WTC11 (cell line): ENCODE data around the gene RIPPLY1. TPM values are rescaled to one million over a fixed set of nuclear protein-coding genes. Genes with fewer than 3 reads are reported as not detected.

Source experiments
- ATAC-seq: fragments of 200-7000 bp; cut with Tn5 transposase; 2 replicates; pipeline ENCODE4 v1.10.0; 2021; ENCODE audit warnings: mild to moderate bottlenecking, moderate library complexity
- Bru-seq: library from RNA; stranded (reverse); fragments of 400-500 nt; gene quantifications from one replicate; lab custom pipeline; 2021; lab: Mats Ljungman, UMichigan
- CTCF ChIA-PET: fragments of 300-600 bp; sonication (Branson Sonifier 250); formaldehyde crosslinking; loops from one replicate; lab custom pipeline; 2021; ENCODE audit warnings: antibody characterized with exemption; lab: Charles Lee
- POLR2A ChIA-PET: fragments of 350-600 bp; sonication (Branson Sonifier 250); formaldehyde crosslinking; loops from one replicate; lab custom pipeline; 2021; ENCODE audit warnings: antibody characterized with exemption; lab: Charles Lee
- DNase-seq: peaks from one replicate; pipeline ENCODE4 v3.0.0; 2021; ENCODE audit warnings: low spot score
- H3K27ac Mint-ChIP-seq: 2 replicates; pipeline ENCODE4 v1.8.0; 2021; ENCODE audit warnings: mixed read lengths
- H3K27me3 Mint-ChIP-seq: 2 replicates; pipeline ENCODE4 v1.8.0; 2021; ENCODE audit warnings: low read depth, mild to moderate bottlenecking, moderate library complexity, mixed read lengths
- H3K36me3 Mint-ChIP-seq: 2 replicates; pipeline ENCODE4 v1.8.0; 2021; ENCODE audit warnings: mixed read lengths
- H3K4me1 Mint-ChIP-seq: 2 replicates; pipeline ENCODE4 v1.8.0; 2022; ENCODE audit warnings: mixed read lengths
- H3K4me3 Mint-ChIP-seq: 2 replicates; pipeline ENCODE4 v1.8.0; 2021; ENCODE audit warnings: mild to moderate bottlenecking, moderate library complexity, mixed read lengths
- H3K9me3 Mint-ChIP-seq: 2 replicates; pipeline ENCODE4 v1.8.0; 2021; ENCODE audit warnings: mixed read lengths
- CREM ChIP-seq: sonication (generic); formaldehyde crosslinking; IDR thresholded peaks from 2 replicates; pipeline ENCODE4 v1.8.1; 2022; ENCODE audit warnings: mild to moderate bottlenecking, missing genetic modification reagents, moderate library complexity
- EMX1 ChIP-seq: fragments of 250-450 bp; sonication (Bioruptor Pico); IDR thresholded peaks from 2 replicates; pipeline ENCODE4 v1.8.0; 2021; ENCODE audit warnings: mild to moderate bottlenecking
- ESRRA ChIP-seq: sonication (generic); formaldehyde crosslinking; IDR thresholded peaks from 2 replicates; pipeline ENCODE4 v1.8.1; 2022; ENCODE audit warnings: mild to moderate bottlenecking, missing genetic modification reagents, borderline replicate concordance
- GTF2I ChIP-seq: fragments of 250-450 bp; sonication (Bioruptor Pico); conservative IDR thresholded peaks from 2 replicates; pipeline ENCODE4 v1.4.0; 2021; ENCODE audit warnings: mild to moderate bottlenecking
- JAZF1 ChIP-seq: fragments of 250-450 bp; sonication (Bioruptor Pico); IDR thresholded peaks from 2 replicates; pipeline ENCODE4 v1.9.0; 2021; ENCODE audit warnings: moderate library complexity, mild to moderate bottlenecking, inconsistent platforms
- OVOL2 ChIP-seq: fragments of 250-450 bp; sonication (Bioruptor Pico); IDR thresholded peaks from 2 replicates; pipeline ENCODE4 v1.9.0; 2021; ENCODE audit warnings: mild to moderate bottlenecking, borderline replicate concordance
- SMAD4 ChIP-seq: sonication (generic); formaldehyde crosslinking; IDR thresholded peaks from 2 replicates; pipeline ENCODE4 v1.8.0; 2022; ENCODE audit warnings: mild to moderate bottlenecking, missing genetic modification reagents
- TCF7 ChIP-seq: sonication (generic); formaldehyde crosslinking; IDR thresholded peaks from 2 replicates; pipeline ENCODE4 v1.8.0; 2022; ENCODE audit warnings: mild to moderate bottlenecking, low read depth, missing genetic modification reagents, moderate library complexity
- ZNF423 ChIP-seq: fragments of 250-450 bp; sonication (Bioruptor Pico); IDR thresholded peaks from 2 replicates; pipeline ENCODE4 v2.1.2; 2022; ENCODE audit warnings: mild to moderate bottlenecking, moderate library complexity
- long read RNA-seq, 3 experiments: library from RNA in 1 of 3; library from capped mRNA in 1 of 3; library from polyadenylated mRNA in 1 of 3; unstranded in 2 of 3; stranded (forward) in 1 of 3; transcript quantifications; one replicate each; pipeline ENCODE4 v2.0.0, GENCODE V29; 2021
- total RNA-seq: library from RNA; stranded (reverse); gene quantifications from 3 replicates; pipeline ENCODE4 v1.2.3, GENCODE V29; 2021
- TF ChIP-seq, protein P1 (sequence below): fragments of 250-450 bp; sonication (Bioruptor Pico); IDR thresholded peaks from 2 replicates; pipeline ENCODE4 v1.9.0; 2021; ENCODE audit warnings: mild to moderate bottlenecking, borderline replicate concordance
- TF ChIP-seq, protein P2 (sequence below): sonication (generic); formaldehyde crosslinking; IDR thresholded peaks from 2 replicates; pipeline ENCODE4 v1.8.0; 2022; ENCODE audit warnings: mild to moderate bottlenecking, missing genetic modification reagents
- TF ChIP-seq, protein P3 (sequence below): sonication (generic); formaldehyde crosslinking; IDR thresholded peaks from 2 replicates; pipeline ENCODE4 v1.8.1; 2023; ENCODE audit warnings: mild to moderate bottlenecking, missing genetic modification reagents, borderline replicate concordance
- TF ChIP-seq, protein P4 (sequence below): fragments of 250-450 bp; sonication (Bioruptor Pico); IDR thresholded peaks from 2 replicates; pipeline ENCODE4 v1.9.0; 2021; ENCODE audit warnings: moderate library complexity, mild to moderate bottlenecking, inconsistent platforms, borderline replicate concordance
- TF ChIP-seq, protein P5 (sequence below): sonication (generic); formaldehyde crosslinking; IDR thresholded peaks from 2 replicates; pipeline ENCODE4 v1.8.1; 2023; ENCODE audit warnings: mild to moderate bottlenecking, missing genetic modification reagents
- TF ChIP-seq, protein P6 (sequence below): fragments of 250-450 bp; sonication (Bioruptor Pico); IDR thresholded peaks from 2 replicates; pipeline ENCODE4 v1.9.0; 2021; ENCODE audit warnings: mild to moderate bottlenecking

The RIPPLY1 gene, protein sequence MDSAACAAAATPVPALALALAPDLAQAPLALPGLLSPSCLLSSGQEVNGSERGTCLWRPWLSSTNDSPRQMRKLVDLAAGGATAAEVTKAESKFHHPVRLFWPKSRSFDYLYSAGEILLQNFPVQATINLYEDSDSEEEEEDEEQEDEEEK
- total RNA-seq (not detected in 3 replicates), Bru-seq, nascent RNA (not detected)
- long read RNA-seq, experiment 1 = 0 reads
- long read RNA-seq, experiment 2 = 0 reads
- long read RNA-seq, experiment 3 = 0 reads

DNA sequence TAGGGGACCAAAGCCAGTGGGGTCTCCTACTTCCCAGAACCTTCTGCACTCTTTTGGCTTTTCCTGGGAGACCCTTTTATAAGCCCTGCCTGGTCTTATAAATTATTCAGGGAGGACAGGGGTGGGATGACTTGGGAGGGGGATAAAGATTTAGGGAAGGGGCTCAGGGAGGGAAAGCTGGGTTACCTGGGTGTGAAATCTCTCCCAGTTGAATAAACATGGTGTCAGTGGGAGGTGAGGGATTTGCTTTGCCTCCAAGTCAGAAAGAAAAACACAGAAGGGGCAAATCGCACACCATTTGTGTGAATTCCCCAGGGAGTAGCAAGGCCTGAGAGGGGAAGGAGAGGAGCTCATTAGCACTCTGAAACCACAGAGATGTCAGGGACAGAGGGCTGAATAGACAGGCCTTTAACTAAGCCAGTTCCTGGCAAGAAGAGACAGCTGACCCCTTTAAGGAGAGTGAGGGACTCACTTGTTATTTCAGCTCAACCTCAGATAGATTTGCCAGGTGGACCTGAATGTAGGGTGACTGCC is at the start of gene RIPPLY1:
Gene RIPPLY1 (minus strand): TSS at position 51 of the 534 bp plus-strand sequence. CDS start 54 bp downstream, outside the sequence.
- no peak within 1 kb of the TSS for H3K4me3 Mint-ChIP-seq
- H3K27ac Mint-ChIP-seq = no peak within 1 kb of the TSS
- TF ChIP-seq GTF2I (CRISPR knock-in tag) (no peak), ZNF423 (CRISPR knock-in tag) (no peak), TCF7 (CRISPR knock-in tag) (no peak), CREM (CRISPR knock-in tag) (no peak), OVOL2 (CRISPR knock-in tag) (no peak), ESRRA (no peak), JAZF1 (CRISPR knock-in tag) (no peak), SMAD4 (CRISPR knock-in tag) (no peak), EMX1 (CRISPR knock-in tag) (no peak)
- TF ChIP-seq, protein P1, sequence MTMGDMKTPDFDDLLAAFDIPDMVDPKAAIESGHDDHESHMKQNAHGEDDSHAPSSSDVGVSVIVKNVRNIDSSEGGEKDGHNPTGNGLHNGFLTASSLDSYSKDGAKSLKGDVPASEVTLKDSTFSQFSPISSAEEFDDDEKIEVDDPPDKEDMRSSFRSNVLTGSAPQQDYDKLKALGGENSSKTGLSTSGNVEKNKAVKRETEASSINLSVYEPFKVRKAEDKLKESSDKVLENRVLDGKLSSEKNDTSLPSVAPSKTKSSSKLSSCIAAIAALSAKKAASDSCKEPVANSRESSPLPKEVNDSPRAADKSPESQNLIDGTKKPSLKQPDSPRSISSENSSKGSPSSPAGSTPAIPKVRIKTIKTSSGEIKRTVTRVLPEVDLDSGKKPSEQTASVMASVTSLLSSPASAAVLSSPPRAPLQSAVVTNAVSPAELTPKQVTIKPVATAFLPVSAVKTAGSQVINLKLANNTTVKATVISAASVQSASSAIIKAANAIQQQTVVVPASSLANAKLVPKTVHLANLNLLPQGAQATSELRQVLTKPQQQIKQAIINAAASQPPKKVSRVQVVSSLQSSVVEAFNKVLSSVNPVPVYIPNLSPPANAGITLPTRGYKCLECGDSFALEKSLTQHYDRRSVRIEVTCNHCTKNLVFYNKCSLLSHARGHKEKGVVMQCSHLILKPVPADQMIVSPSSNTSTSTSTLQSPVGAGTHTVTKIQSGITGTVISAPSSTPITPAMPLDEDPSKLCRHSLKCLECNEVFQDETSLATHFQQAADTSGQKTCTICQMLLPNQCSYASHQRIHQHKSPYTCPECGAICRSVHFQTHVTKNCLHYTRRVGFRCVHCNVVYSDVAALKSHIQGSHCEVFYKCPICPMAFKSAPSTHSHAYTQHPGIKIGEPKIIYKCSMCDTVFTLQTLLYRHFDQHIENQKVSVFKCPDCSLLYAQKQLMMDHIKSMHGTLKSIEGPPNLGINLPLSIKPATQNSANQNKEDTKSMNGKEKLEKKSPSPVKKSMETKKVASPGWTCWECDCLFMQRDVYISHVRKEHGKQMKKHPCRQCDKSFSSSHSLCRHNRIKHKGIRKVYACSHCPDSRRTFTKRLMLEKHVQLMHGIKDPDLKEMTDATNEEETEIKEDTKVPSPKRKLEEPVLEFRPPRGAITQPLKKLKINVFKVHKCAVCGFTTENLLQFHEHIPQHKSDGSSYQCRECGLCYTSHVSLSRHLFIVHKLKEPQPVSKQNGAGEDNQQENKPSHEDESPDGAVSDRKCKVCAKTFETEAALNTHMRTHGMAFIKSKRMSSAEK (CRISPR knock-in tag) = no peak
- TF ChIP-seq, protein P2, sequence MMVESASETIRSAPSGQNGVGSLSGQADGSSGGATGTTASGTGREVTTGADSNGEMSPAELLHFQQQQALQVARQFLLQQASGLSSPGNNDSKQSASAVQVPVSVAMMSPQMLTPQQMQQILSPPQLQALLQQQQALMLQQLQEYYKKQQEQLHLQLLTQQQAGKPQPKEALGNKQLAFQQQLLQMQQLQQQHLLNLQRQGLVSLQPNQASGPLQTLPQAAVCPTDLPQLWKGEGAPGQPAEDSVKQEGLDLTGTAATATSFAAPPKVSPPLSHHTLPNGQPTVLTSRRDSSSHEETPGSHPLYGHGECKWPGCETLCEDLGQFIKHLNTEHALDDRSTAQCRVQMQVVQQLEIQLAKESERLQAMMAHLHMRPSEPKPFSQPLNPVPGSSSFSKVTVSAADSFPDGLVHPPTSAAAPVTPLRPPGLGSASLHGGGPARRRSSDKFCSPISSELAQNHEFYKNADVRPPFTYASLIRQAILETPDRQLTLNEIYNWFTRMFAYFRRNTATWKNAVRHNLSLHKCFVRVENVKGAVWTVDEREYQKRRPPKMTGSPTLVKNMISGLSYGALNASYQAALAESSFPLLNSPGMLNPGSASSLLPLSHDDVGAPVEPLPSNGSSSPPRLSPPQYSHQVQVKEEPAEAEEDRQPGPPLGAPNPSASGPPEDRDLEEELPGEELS (CRISPR knock-in tag) = no peak
- TF ChIP-seq, protein P3, sequence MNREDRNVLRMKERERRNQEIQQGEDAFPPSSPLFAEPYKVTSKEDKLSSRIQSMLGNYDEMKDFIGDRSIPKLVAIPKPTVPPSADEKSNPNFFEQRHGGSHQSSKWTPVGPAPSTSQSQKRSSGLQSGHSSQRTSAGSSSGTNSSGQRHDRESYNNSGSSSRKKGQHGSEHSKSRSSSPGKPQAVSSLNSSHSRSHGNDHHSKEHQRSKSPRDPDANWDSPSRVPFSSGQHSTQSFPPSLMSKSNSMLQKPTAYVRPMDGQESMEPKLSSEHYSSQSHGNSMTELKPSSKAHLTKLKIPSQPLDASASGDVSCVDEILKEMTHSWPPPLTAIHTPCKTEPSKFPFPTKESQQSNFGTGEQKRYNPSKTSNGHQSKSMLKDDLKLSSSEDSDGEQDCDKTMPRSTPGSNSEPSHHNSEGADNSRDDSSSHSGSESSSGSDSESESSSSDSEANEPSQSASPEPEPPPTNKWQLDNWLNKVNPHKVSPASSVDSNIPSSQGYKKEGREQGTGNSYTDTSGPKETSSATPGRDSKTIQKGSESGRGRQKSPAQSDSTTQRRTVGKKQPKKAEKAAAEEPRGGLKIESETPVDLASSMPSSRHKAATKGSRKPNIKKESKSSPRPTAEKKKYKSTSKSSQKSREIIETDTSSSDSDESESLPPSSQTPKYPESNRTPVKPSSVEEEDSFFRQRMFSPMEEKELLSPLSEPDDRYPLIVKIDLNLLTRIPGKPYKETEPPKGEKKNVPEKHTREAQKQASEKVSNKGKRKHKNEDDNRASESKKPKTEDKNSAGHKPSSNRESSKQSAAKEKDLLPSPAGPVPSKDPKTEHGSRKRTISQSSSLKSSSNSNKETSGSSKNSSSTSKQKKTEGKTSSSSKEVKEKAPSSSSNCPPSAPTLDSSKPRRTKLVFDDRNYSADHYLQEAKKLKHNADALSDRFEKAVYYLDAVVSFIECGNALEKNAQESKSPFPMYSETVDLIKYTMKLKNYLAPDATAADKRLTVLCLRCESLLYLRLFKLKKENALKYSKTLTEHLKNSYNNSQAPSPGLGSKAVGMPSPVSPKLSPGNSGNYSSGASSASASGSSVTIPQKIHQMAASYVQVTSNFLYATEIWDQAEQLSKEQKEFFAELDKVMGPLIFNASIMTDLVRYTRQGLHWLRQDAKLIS (CRISPR knock-in tag) = no peak
- TF ChIP-seq, protein P4, sequence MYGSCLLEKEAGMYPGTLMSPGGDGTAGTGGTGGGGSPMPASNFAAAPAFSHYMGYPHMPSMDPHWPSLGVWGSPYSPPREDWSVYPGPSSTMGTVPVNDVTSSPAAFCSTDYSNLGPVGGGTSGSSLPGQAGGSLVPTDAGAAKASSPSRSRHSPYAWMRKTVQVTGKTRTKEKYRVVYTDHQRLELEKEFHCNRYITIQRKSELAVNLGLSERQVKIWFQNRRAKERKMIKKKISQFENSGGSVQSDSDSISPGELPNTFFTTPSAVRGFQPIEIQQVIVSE (CRISPR knock-in tag) = no peak
- TF ChIP-seq, protein P5, sequence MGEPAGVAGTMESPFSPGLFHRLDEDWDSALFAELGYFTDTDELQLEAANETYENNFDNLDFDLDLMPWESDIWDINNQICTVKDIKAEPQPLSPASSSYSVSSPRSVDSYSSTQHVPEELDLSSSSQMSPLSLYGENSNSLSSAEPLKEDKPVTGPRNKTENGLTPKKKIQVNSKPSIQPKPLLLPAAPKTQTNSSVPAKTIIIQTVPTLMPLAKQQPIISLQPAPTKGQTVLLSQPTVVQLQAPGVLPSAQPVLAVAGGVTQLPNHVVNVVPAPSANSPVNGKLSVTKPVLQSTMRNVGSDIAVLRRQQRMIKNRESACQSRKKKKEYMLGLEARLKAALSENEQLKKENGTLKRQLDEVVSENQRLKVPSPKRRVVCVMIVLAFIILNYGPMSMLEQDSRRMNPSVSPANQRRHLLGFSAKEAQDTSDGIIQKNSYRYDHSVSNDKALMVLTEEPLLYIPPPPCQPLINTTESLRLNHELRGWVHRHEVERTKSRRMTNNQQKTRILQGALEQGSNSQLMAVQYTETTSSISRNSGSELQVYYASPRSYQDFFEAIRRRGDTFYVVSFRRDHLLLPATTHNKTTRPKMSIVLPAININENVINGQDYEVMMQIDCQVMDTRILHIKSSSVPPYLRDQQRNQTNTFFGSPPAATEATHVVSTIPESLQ = no peak
- TF ChIP-seq, protein P6, sequence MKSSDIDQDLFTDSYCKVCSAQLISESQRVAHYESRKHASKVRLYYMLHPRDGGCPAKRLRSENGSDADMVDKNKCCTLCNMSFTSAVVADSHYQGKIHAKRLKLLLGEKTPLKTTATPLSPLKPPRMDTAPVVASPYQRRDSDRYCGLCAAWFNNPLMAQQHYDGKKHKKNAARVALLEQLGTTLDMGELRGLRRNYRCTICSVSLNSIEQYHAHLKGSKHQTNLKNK (CRISPR knock-in tag) = no peak
- no peaks in the 10 kb centered on the region for H3K36me3 Mint-ChIP-seq
- H3K4me1 Mint-ChIP-seq = peaks cover 8% of the 10 kb centered on the region
- ChIA-PET CTCF (interaction anchor here (1.2 to 1.3 kb wide), 2 partner anchors 9 to 57 kb away, joined by 3 to 5 read pairs; no protein-coding TSS in a partner anchor), POLR2A (no interaction called here)
- DNase-seq = no peak
- no peaks in the 10 kb centered on the region for H3K27me3 Mint-ChIP-seq
- no peak for ATAC-seq
- no peaks in the 10 kb centered on the region for H3K9me3 Mint-ChIP-seq
